Parathyroid adenoma (tissue), 2 donors: ENCODE measurements around the gene PIP4K2A.
"Not testable (repeated sequence)": the region's sequence is repeated elsewhere in the genome, so short reads cannot be mapped to it uniquely, and the experiment has no call there.

Source experiments
- H2AFZ ChIP-seq: fragments of 300-600 bp; sonication (generic); one replicate; pipeline ENCODE4 v1.7.0; 2017; ENCODE audit warnings: antibody characterized with exemption, mild to moderate bottlenecking
- H3K27ac ChIP-seq: fragments of 300-600 bp; sonication (generic); one replicate; pipeline ENCODE4 v1.7.0; 2017
- H3K27me3 ChIP-seq: fragments of 300-600 bp; sonication (generic); one replicate; pipeline ENCODE4 v1.7.0; 2017; ENCODE audit warnings: low read length; ENCODE audit not compliant: control insufficient read depth, insufficient read depth
- H3K36me3 ChIP-seq: fragments of 300-600 bp; sonication (generic); one replicate; pipeline ENCODE4 v1.7.0; 2017; ENCODE audit warnings: low read length; ENCODE audit not compliant: control insufficient read depth, insufficient read depth
- H3K4me1 ChIP-seq: fragments of 300-600 bp; sonication (generic); one replicate; pipeline ENCODE4 v1.7.0; 2017; ENCODE audit warnings: control low read depth
- H3K4me2 ChIP-seq: fragments of 300-600 bp; sonication (generic); one replicate; pipeline ENCODE4 v1.7.0; 2017; ENCODE audit warnings: low read length
- H3K4me3 ChIP-seq: fragments of 300-600 bp; sonication (generic); one replicate; pipeline ENCODE4 v1.7.0; 2017; ENCODE audit warnings: low read depth, low read length
- H3K79me2 ChIP-seq: fragments of 300-600 bp; sonication (generic); one replicate; pipeline ENCODE4 v1.7.0; 2017; ENCODE audit warnings: control low read depth
- H3K9ac ChIP-seq: fragments of 300-600 bp; sonication (generic); one replicate; pipeline ENCODE4 v1.7.0; 2017; ENCODE audit warnings: mild to moderate bottlenecking
- H3K9me3 ChIP-seq: fragments of 300-600 bp; sonication (generic); one replicate; pipeline ENCODE4 v1.7.0; 2017; ENCODE audit warnings: low read length; ENCODE audit not compliant: control insufficient read depth
- CTCF ChIP-seq: fragments of 300-600 bp; sonication (generic); IDR thresholded peaks from one replicate; pipeline ENCODE4 v1.7.0; 2017; ENCODE audit warnings: antibody characterized with exemption, mild to moderate bottlenecking
- donor health status: primary hyperparathyroidism.

Gene PIP4K2A

GRCh38 chr10:22501413-22501812 lies 213.0 kb downstream of the PIP4K2A start:
- Histone ChIP-seq H3K9me3 (no peaks in the 10 kb centered on the region), H3K36me3 (no peaks in the 10 kb centered on the region), H3K9ac (no peak overlapping the region), H3K27ac (no peak overlapping the region), H3K4me1 (no peaks in the 10 kb centered on the region), H2AFZ (no peak overlapping the region), H3K79me2 (no peaks in the 10 kb centered on the region), H3K4me2 (no peak overlapping the region), H3K4me3 (no peak overlapping the region), H3K27me3 (no peaks in the 10 kb centered on the region)
- no peak for TF ChIP-seq CTCF

GRCh38 chr10:22500656-22501340 lies 213.6 kb downstream of the PIP4K2A start:
- Histone ChIP-seq H3K4me1 (no peaks in the 10 kb centered on the region), H3K9me3 (no peaks in the 10 kb centered on the region), H3K27ac (no peak overlapping the region), H2AFZ (no peak overlapping the region), H3K9ac (no peak overlapping the region), H3K4me2 (no peak overlapping the region), H3K79me2 (no peaks in the 10 kb centered on the region), H3K36me3 (no peaks in the 10 kb centered on the region), H3K27me3 (no peaks in the 10 kb centered on the region), H3K4me3 (no peak overlapping the region)
- no peak for TF ChIP-seq CTCF

DNA sequence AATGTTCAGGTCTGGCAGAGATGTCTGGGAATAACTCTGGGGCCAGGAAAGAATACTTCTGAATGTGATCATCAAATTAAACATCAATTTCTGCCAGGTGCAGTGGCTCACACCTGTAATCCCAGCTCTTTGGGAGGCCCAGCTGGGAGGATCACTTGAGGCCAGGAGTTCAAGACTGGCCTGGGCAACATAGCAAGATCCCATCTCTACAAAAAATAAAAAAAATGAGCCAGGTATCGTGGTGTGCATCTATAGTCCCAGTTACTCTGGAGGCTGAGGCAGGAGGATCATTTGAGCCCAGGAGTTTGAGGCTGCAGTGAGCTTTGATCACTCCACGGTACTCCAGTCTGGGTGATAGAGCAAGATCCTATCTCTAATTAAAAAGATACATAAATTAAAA lies 214.4 kb downstream of the PIP4K2A start:
- not testable (repeated sequence) for H3K27me3 ChIP-seq, H3K4me1 ChIP-seq, H3K4me2 ChIP-seq, H3K4me3 ChIP-seq, H3K79me2 ChIP-seq, H3K9me3 ChIP-seq, H3K27ac ChIP-seq, H3K9ac ChIP-seq, H3K36me3 ChIP-seq, H2AFZ ChIP-seq

DNA sequence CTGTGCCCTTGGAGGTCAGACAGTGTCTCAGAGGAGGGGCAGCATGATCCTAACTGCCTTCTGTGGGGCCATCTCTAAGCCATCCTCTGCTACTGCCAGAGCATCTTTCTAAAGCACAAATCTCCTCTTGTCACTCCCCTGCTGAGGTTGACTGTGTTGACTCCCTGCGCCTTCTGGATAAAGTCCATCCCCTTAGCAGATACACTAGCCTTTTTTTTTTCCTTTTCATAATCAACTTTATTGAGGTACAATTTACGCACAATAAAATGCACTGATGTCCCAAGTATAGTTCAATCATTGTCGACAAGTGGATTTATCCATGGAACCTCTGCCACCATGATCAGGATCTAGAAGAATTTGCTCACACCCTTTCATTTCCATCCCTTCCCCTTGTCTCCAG lies 219.0 kb downstream of the PIP4K2A start:
- Histone ChIP-seq H3K9me3 (no peaks in the 10 kb centered on the region), H3K27ac (no peak overlapping the region), H3K4me1 (no peaks in the 10 kb centered on the region), H3K36me3 (no peaks in the 10 kb centered on the region), H3K4me3 (no peak overlapping the region), H3K4me2 (no peak overlapping the region), H3K27me3 (no peaks in the 10 kb centered on the region), H3K9ac (no peak overlapping the region), H2AFZ (no peak overlapping the region), H3K79me2 (no peaks in the 10 kb centered on the region)
- no peak for TF ChIP-seq CTCF

- no peaks in the 10 kb centered on the region for H3K79me2 ChIP-seq
- H3K4me2 ChIP-seq, result no peak overlapping the region
- no peaks in the 10 kb centered on the region for H3K9me3 ChIP-seq
- no peaks in the 10 kb centered on the region for H3K27me3 ChIP-seq
- no peak overlapping the region for H3K27ac ChIP-seq
- TF ChIP-seq CTCF, result no peak
- no peak overlapping the region for H3K9ac ChIP-seq
- no peak overlapping the region for H2AFZ ChIP-seq
- H3K4me3 ChIP-seq, result no peak overlapping the region
- no peaks in the 10 kb centered on the region for H3K4me1 ChIP-seq
- no peaks in the 10 kb centered on the region for H3K36me3 ChIP-seq
Measured at GRCh38 chr10:22494007-22494406, 220.4 kb downstream of the PIP4K2A start.
